NCI-H146 treated with DMSO at 0.1 percent for 48 hours (cell line): ENCODE data around the gene ELL.
A peak's percentile ranks its signal among the peaks of the same experiment; 100 is the strongest.

Source experiments
- DNase-seq: peaks from one replicate; lab custom pipeline; 2025; ENCODE audit not compliant: unreplicated experiment; lab: John Stamatoyannopoulos, UW

The ELL gene

GRCh38 chr19:18449552-18449951, 72.3 kb downstream of the ELL start:
- no peak for DNase-seq

DNA sequence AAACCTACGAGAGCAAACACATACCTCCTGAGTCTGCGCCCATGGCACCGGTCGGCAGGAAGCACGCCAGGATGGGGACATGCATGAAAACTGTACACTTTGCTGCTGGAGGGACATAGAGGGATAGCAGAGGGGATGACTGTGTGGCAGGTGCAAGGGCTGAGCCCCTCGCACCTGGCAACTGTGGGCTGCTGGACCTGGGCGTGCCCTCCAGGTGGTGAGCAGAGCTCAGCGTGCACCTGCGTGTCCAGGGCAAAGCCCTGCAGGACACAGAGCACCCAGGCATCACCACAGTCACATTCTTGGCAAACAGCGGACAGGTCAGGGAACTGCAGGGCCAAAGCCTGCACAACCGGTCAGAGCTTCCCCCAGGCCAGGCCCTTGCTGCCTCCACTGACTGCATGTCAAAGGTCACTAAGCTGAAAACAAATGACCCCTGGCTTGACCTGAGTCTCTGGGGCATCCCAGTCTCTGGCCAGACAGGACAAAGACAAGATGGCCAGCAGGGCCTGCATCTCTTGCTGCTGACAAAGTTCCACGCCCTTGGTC, 75.0 kb downstream of the ELL start:
- DNase-seq, result peak; percentile 42

DNA sequence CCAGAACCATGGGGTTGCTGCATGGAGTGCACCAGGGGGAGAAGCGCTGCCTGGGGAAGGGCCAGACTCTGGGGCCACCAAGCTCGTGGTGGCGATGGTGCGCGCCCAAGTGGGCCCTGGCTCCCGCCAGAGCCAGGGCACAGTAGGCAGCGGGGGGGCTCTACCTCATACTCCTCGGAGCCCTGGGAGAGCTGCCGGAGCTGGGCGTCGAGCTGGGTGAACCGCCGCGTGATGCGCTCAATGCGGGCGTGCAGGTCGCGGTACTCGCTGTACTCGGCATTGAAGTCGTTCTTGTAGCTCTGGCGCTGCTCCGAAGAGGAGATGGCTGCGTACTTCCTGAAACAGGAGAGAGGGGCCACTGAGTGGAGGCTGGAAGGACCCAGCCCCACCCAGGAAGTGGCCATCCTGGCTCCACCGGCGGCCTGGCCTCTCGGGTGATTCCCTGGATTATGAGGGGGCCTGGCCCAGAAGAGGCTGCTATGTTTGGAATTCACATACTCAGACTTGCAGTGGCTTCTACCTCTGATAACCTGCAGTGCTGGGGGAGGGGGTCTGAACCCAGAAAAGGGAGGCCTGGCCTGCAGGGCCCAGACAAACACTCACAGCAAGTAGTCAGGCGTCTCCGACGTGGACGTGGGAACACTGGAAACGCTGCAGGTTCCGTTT, 75.6 kb downstream of the ELL start:
- no peak for DNase-seq

GRCh38 chr19:18445262-18445948, 76.5 kb downstream of the ELL start:
- DNase-seq, result no peak

- DNase-seq, result no peak
Measured at GRCh38 chr19:18444513-18444912, 77.4 kb downstream of the ELL start.

DNA sequence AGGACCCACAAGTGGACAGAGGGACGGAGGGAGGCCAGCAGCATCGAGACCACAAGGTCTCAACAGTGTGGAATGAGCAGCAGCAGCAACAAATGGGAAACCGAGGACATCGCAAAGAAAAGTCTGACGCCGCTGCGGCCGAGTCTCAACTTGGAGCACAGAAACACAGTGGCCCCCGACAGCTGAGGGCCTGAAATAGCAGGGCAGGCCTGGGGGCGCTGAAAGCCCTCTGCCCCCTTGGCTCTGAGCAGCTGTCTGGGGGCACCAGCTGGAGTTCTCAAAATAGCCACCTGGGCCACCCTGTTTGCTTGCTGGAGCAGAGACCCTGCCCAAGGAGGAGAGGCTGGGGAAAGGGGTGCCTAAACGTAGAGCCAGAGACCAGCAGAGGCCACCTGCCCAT, 78.0 kb downstream of the ELL start:
- DNase-seq, result no peak

DNA sequence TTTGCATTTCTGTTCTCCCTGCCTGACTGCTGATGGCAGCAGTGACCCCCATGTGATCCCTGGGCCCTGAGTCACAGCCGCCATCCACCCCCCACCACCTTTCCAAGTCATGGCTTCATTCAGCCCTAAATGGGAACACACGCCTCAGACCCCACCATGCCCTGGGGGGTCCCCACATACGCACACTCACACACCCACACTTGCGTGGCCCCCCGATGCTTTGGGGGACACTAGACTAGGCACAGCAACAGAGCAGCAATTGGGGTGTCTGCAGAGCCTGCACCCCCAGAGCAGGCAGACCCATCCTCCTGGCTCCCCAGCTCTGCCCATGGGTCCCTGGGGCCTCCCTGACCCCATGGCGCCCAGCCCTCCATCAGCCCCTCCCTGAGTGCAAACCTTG, 78.5 kb downstream of the ELL start:
- DNase-seq, result no peak

DNA sequence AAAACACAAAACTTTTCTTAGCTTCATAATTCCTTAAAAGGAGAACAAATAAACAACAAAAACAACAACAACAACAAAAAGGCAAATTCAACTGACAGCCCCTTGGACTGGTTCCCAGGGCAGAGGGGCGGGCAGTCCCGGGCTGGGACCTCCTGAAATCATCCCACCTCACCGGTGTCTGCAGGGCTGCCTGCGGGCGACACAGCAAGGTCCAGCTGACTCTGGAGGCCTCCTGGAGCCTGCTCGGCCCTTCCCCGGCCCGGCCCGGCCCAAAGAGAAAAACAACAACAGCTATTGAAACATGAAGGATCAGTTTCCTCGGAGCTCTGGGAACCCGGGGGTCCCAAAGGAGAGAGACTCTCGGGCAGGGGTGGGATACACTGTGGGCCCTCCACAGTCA, 78.9 kb downstream of the ELL start:
- DNase-seq, result no peak

- DNase-seq, result no peak
Measured at GRCh38 chr19:18441804-18442788, 79.8 kb downstream of the ELL start.

DNA sequence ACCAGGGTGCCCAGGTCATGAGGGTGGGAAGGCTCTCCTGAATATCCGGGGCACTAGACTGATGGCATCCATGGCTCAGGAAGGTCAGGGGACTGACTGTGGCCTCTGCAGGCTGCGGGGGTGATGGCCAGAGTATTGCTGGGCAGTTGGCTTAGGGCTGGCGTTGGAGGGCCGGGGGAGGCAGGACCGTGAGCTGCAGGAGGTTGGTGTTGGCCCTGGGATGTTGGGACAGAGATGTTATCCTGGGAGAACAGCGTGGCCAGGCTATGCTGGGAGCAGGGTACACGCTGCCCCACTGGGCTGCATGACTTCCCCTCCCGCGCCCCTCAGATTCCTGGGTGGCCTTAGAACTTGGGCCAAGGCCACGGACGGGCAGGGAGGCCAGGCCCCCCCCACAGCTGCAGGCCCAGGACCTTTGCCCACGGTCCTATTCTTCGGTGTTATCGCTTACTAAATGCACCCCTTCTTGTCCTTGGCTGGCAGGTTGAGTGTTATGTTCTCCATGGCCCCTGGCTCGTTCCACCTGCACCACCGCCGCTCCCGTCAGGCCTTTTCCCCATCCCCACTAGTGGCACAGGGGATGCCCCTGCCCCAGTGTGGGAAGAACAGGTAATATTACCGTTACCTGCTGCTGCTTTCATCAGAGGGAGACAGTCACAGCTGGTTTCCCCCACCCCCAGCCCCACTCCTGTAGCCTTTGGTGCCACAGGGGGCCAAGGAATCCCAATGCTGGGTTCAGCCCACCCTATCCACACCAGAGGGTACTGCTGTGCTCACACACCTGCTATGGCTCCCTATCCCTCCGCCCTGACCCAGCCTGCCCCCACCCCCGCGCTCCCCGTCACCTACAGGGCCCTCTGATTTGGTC, 80.7 kb downstream of the ELL start:
- no peak for DNase-seq

- DNase-seq, result no peak
Measured at GRCh38 chr19:18440415-18440877, 81.4 kb downstream of the ELL start.

GRCh38 chr19:18439910-18440237, 82.0 kb downstream of the ELL start:
- DNase-seq, result no peak

- DNase-seq, result no peak
Measured at GRCh38 chr19:18439025-18439909, 82.6 kb downstream of the ELL start.

DNA sequence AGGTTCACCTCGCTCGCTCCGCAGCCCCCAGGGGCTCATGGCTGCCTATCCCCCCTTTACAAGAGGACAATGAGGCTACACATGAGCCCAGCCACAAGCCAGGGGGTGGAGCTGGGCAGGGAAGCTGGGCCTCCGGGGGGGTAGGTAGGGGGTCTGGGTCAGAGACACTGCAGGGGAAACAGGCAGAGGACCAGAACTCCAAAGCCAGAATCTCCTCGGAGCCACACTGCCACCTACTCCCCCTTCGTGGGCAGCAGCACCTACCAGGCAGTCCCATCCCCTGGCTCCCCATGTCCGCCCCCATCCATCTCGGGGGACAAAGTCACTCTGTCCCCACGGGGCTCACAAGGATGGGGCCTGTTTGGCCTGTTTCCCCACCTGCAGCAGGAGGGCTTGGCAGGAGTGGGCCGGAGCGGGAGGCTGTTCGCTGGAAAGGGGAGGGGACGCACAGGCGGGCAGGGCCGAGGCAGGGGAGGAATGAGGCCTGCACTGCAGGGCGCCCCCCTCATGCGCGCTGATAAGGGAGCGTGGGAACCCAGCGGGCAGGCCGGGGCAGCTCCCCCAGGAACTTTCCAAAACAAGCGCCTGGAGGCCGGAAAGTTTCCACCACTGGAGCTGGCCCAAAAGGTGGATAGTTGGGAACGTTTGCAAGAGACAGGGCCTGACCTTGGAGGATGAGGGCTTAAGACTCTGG, 83.4 kb downstream of the ELL start:
- no peak for DNase-seq

- DNase-seq, result peak; percentile 19
Measured at GRCh38 chr19:18437491-18438330, 84.2 kb downstream of the ELL start, which contains the start of gene ISYNA1. TSS of gene ISYNA1 (minus strand) at chr19:18438133. CDS start at chr19:18437979, 154 bp downstream.

DNA sequence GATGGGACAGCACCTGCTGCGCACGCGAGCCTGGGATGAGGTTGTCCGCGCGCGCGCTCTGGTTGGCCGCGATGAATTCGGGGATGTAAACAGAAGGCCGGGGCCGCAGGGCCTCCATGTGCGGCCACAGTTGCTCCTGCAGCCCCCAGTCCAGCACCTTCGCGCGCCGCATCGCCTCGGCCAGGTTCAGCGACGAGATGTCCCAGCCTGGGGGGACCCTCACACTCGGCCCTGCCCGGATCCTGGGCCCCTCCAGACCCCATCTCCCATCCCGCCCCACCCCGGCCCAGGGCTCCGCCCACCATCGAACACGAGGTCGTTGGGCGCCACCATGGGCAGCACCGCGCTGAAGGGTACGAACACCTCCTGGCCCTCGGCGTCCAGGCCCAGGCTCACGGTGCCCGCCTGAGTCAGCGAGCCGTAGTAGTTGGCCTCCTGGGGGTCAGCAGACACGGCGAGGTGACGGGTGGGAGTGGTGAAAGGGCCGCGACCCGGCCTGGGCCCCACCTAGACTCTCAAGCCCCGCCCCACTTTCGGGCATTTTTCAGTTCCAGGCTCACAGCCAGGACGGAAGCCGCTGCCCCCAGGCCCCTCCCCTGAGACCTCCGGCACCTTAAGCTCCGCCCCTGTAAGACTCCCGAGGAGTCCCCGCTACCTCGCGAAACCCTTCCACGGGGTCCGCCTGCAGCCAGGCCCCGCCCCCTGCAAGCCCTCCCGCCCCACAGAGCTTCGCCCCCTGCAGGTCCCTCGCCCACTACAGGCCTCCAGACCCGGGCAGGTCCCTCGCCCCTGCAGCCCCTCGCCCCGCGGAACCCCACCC, 85.0 kb downstream of the ELL start:
- DNase-seq, result peak; percentile 19
